SHP77 (cell line): ENCODE data around the gene GFY.
"Not testable (repeated sequence)": the region's sequence is repeated elsewhere in the genome, so short reads cannot be mapped to it uniquely, and the experiment has no call there.

Source experiments
- DNase-seq, 2 experiments: peaks; one replicate each; lab custom pipeline; 2025; lab: John Stamatoyannopoulos, UW

GFY gene

DNA sequence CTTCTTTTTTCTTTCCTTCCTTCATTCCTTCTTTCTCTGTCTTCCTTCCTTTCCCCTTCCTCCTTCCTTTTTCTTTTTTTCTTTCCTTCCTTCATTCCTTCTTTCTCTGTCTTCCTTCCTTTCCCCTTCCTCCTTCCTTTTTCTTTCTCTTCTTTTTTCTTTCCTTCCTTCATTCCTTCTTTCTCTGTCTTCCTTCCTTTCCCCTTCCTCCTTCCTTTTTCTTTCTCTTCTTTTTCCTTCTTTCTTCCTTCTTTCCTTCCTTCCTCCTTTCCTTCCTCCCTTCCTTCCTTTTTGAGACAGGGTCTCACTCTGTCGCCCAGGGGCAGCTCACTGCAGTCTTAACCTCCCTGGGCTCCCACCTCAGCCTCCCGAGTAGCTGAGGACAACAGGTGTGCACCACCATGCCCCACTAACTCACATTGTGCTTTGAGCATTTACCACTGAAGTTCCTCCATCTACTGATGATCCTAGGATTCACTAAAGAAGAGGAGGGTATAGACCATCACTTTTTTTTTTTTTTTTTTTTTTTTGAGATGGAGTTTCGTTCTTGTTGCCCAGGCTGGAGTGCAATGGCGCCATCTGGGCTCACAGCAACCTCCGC lies 19.0 kb downstream of the GFY start:
- DNase-seq: not testable (repeated sequence)

DNA sequence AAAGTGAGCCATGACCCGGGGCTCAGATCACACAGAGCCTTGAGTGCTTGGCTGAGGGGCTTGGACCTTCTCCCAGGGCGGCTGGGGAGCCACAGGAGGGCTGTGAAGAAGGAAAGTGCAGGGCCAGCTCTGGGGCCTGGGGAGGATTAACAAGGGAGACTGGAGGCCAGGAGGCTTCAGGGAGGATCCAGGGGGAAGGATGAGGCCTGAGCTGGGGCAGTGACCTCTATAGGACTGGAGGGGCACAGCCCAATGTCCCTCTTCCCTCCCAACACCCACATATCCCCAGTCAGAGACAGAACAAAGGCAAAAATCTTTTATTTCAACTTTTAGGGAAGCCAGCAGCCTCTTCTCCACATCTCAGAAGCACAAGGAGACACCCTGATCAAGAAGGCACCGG lies 20.8 kb downstream of the GFY start:
- no peak for DNase-seq

DNA sequence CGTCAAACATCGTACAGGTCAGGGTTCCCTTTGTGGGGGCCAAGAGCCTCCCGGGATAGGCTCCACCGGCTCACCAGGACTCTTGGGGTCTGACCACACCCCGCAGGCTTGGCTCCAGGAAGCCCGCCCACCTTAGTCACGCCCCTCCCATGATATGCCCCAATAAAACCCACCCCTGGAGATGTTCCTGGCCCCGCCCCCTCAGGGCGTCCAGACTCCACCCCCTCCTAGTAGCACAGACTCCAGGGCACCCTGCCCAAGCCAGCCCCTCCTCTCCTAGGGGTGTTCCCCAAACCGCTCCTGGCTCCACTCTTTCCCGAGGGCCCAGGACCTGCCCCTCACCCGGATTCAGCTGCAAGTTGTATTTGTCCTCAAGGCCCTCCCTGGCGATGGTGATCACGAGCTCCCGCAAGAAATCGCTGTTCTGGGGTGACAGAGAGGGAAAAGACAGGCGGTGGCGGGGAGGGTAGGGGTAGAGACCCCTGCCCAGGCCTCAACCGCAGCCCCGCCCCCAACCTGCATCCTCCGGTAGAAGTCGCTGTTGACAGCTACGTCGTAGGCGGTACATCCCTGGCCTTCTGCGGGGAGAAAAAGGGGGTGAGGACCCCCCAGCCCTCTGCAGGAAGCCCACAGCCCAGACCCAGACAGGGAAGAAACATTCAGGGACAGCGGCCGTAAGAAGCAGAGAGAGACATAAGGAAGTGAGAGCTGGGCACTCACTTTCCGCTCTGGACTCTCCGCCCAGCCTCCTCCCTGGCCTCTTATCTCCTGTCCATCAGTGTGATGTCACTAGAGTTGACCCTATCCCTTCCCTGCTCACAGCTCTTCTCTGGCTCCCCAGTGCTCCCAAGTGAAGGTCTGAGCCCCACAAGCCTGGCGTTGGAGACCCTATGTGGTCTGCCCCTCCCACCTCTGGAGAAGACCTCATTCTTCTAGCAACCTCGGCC lies 22.6 kb downstream of the GFY start:
- DNase-seq: peak in 1 of 2 experiments; percentile 7

GRCh38 chr19:49448432-49448786 lies 23.2 kb downstream of the GFY start:
- no peak for DNase-seq

GRCh38 chr19:49450405-49450804 lies 25.2 kb downstream of the GFY start:
- no peak for DNase-seq

DNA sequence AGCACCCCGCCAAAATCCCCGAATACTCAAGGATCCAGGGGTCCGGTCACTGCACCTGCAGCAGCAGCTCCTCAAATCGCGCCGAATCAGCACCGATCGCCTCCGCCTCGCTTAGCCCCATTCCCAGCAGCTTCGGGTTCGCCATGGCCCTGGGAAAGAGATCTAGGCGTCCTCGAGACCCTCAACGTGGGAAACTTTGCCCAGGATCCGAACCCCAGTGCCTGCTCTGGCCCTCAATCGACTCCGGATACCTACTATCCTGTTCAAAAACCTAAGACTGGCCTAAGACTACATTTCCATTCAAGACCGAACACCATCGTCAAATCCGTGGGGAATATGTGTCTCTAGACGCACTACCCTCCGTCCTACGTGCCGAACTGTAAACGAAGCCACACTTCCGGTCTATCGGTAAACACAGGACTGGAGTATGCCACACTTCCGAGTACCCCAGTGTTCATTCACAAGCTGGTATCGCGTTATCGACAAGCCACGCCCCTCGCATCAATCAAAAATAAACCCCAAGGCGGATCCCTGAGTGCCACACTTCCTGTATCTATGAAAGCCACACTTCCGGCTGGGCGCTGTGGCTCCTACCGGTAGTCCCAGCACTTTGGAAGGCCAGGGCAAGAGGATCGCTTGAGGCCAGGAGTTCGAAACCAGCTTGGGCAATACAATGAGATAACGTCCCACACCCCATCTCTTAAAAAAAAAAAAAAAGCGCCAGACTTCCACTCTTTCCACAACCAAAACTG lies 26.4 kb downstream of the GFY start, which contains the start of gene PIH1D1:
Gene PIH1D1, minus strand, starts transcription at position 385 of the 752 bp plus-strand sequence. Its CDS starts 240 bp downstream, at position 145.
- peak; percentile 98 to 99 for DNase-seq

DNA sequence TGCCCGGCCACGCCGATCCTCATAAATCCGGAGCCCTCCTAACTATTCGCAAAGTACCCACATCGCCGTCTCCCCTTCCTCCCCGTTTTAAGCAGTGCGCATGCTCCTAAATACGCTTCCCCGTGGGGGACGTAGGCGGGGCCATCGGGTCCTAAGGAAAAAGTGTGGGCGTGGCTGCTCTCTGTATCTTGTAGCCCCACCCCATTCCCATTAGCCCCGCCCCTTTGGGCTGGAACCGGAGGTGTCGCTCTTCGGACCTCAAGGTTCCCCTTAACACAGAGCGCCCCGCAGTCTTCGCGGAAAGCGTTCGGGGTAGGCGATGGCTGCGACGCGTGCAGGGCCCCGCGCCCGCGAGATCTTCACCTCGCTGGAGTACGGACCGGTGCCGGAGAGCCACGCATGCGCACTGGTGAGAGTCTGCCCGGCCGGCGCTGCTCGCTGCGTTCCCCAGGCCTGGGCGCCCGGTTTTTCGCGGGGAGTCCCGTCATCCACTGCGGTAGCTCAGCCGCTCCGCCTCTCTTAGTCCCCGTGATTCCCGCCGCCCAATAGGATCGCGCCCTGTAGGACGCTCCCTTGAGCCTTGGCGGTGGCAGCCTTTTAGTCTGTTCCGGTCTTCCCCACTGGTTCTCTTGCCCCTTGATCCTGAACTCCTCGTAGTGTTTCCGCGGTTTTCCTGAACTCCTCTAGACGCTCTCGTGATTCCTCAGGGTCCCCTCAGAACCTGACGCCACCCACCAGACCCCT lies 28.0 kb downstream of the GFY start, which contains the start of gene ALDH16A1:
Gene ALDH16A1, plus strand, starts transcription at position 213 of the 744 bp plus-strand sequence. Its CDS starts 107 bp downstream, at position 320.
- DNase-seq: peak; percentile 96 to 97

DNA sequence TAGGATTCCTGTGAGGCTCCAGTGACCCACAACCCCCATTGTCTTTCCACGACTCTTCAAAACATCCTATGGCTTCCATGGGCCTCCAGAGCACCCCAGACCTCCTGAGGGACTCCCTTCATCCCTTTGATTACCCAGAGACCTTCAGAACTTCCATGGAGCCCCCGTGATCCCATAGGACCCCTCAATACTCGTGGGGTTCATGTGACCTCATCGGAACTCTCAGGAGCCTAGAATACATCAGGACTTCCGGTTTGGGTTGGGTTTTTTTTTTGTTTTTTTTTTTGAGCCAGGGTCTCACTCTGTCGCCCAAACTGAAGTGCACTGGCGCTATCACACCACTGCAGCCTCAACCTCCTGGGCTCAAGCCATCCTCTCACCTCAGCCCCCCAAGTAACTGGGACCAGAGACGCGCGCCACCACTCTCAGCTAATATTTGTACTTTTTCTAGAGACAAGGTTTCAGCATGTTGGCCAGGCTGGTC lies 28.6 kb downstream of the GFY start:
- DNase-seq: no peak

DNA sequence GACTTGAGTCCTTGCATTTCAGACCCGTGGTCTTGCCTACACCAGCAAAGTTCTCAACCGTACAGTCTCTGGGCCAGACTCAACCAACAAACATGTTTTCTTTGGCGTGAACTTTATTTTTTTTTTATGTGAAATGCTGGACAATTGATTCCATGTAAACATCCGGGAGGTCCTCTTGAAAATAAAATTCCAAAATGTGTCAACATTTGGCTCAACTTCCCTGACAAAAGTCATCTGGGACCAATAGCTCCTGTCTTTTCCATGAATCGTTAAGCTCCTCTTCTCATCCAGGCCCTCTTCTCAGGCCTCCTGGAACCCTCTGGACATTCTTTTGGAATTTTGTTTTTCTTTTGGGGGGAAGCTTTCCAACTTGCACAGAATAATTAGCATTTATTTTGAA lies 30.6 kb downstream of the GFY start:
- no peak for DNase-seq

DNA sequence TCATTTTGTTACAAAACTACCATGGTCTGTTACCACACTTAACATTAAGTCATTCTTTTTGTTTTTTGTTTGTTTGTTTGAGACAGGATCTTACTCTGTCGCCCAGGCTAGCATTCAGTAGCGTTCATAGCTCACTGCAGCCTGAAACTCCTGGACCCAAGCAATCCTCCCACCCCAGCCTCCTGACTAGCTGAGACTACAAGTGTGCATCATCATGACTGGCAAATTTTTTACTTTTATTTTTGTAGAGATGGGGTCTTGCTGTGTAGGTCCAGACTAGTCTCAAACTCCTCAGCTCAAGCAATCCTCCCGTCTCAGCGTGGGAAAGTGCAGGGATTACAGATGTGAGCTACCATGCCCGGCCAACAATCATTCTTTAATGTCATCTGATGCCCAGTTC lies 31.1 kb downstream of the GFY start:
- no peak for DNase-seq

DNA sequence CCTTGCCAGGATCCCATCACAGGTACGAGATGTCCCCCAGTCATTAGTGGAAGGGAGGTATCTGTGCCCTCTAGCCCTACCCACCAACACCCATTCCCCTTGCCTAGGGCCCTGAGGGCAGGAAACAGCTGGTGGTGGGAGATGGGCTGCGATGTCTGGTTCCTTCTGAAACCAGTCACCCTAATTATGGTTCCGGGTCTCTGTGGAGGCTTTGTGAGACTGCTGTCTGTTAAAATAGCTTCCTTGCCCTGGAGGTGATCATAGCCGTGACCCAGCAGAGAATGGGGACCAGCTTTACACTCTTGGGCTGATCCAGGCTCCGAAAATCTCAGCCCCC lies 33.3 kb downstream of the GFY start:
- DNase-seq: no peak

DNA sequence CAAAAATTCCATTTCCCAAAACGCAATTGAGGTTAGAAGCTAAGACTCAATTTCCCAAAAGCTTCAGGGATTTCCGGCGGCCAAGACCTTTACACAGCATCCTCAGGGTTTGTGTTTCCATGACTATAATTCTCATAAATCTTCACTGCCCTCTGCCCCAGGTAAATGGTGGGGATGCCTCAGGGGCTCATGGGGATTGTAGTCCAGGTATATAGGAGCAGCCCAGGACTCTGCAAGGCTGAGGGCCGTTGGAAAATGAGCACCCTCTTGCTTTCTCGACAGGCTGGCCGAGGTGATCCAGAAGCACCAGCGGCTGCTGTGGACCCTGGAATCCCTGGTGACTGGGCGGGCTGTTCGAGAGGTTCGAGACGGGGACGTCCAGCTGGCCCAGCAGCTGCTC lies 34.2 kb downstream of the GFY start:
- DNase-seq: no peak

GRCh38 chr19:49461130-49461529 lies 35.9 kb downstream of the GFY start:
- DNase-seq: not testable (repeated sequence)

DNA sequence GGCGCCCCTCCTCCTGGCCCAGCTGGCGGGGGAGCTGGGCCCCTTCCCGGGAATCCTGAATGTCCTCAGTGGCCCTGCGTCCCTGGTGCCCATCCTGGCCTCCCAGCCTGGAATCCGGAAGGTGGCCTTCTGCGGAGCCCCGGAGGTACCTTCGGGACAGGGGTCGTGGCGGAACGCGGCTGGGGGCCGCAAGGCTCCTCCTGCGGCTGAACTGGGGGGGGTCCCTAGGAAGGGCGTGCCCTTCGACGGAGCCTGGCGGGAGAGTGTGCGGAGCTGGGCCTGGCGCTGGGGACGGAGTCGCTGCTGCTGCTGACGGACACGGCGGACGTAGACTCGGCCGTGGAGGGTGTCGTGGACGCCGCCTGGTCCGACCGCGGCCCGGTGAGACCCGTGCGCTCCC lies 36.5 kb downstream of the GFY start:
- no peak for DNase-seq

GRCh38 chr19:49462492-49462891 lies 37.3 kb downstream of the GFY start:
- DNase-seq: no peak

- DNase-seq: no peak
These were observed 39.0 kb downstream of the GFY start for GRCh38 chr19:49463960-49464740.

DNA sequence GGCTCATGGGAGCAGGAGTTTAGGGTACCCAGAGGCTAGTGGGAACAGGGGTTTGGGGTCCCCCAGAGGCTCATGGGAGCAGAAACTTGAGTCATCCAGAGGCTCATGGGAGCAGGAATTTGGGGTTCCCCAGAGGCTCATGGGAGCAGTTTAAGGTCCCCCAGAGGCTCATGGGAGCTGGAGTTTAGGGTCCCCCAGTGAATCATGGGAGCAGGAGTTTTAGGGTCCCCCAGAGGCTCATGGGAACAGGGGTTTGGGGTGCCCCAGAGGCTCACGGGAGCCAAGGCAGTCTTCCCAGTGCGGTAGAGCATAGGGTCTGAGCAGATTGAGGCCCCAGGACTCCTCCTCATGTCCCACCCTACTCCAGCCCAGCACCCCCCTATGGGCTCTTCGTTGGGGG lies 40.2 kb downstream of the GFY start:
- DNase-seq: no peak

DNA sequence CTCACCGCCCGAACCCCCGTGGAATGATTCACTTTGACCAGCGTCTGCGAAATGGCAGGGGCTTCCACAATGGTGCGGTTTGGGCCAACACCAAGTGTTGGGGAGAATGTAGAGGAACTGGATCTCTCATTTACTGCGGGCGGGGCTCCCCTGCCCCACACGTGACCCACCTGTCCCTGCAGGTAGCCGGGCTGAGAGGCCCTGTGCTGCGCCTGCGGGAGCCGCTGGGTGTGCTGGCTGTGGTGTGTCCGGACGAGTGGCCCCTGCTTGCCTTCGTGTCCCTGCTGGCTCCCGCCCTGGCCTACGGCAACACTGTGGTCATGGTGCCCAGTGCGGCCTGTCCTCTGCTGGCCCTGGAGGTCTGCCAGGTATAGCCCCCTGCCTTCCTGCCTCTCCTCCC lies 43.0 kb downstream of the GFY start:
- DNase-seq: no peak

- no peak for DNase-seq
These were observed 43.7 kb downstream of the GFY start for GRCh38 chr19:49468746-49469447.
